ENCODE measurements around the gene MAGOHB.
A peak's percentile ranks its signal among the peaks of the same experiment; 100 is the strongest.
"Not testable (repeated sequence)": the region's sequence is repeated elsewhere in the genome, so short reads cannot be mapped to it uniquely, and the experiment has no call there.

MAGOHB gene

DNA sequence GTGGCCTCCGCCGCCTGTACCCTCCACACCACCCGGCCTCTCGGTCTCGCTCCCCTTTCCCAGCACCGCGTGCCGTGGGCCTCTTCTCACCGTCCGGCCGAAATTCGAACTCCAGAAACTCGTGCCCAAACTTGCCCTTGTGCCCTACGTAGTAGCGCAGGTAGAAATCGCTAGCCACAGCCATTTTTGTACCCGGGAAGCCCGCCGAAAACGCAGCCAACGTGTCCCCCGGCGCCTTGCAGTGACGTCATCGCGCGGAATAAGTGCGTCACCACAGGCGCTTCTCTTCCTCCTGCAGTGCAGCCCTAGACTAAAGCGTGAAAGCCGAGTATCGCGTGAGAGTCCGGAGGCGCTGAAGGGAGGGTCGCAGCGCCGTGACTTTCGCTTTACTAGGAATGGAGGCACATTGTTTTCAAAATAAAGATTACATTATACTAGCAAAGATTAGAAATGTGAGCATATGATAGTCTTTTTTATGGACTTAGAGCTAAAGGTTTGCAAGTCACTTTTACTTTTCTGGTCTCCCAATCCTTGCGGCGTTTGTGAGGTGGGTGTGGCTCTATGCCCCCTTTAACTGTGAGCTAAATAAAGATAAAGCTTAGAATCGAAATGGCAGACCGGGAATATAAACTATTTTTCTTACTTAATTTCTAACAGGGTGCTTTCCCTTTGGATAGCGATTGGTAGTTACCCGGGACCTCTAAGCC lies at the start of gene MAGOHB:
MAGOHB (minus strand) TSS at position 261 of the 707 bp plus-strand sequence; CDS start at position 184, 77 bp downstream.
- peak; percentile 94 for DNase-seq

GRCh38 chr12:10661338-10661737 lies 47.9 kb upstream of the MAGOHB start:
- DNase-seq = no peak

DNA sequence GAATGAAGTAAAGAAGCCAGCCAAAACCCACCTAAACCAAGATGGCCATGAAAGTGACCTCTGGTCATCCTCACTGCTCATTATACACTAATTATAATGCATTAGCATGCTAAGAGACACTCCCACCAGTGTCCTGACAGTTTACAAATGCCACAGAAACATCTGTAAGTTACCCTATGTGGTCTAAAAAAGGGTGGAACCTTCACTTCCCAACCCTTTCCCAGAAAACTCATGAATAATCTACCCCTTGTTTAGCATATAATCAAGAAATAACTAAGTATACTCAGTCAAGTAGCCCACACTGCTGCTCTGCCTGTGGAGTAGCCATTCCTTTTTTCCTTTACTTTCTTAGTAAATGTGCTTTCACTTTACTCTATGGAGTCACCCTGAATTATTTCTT lies 40.6 kb upstream of the MAGOHB start:
- no peak for DNase-seq

DNA sequence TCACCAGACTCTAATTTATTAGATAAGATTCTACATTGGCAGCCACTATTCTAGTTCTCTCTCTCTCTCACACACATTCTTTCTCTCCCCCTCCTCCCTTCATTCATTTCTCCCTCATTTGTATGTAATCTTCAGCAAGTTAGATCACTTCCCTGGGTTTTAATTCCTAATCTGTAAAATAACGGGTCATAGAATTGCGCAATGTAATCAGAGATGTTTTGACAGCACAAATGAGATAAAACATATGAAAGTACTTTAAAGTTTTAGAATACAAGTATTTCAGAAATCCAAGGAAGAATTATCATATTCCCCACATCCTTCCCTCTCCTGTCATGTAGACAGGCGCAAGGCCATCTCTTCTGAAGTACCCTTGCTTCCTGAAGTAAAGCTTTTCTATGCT lies 38.8 kb upstream of the MAGOHB start:
- no peak for DNase-seq

DNA sequence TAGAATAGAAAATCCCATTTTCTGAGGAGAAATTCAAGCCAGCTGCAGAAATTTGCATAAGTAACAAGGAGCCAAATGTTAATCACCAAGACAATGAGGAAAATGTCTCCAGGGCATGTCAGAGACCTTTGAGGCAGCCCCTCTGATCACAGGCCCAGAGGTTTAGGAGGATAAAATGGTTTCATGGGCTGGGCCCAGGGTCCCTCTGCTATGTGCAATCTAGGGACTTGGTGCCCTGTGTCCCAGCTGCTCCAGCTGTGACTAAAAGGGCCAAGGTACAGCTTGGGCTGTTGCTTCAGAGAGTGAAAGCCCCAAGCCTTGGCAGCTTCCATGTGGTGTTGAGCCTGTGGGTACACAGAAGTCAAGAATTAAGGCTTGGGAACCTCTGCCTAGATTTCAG lies 33.2 kb upstream of the MAGOHB start:
- DNase-seq = not testable (repeated sequence)

DNA sequence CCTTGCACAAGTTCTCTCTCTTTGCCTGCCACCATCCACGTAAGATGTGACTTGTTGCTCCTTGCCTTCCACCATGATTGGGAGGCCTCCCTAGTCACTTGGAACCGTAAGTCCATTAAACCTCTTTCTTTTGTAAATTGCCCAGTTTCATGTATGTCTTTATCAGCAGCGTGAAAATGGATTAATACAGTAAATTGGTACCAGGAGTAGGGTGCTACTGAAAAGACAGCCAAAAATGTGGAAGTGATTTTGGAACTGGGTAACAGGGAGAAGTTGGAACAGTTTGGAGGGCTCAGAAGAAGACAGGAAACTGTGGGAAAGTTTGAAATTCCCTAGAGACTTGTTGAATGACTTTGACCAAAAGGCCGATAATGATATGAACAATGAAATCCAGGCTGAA lies 32.5 kb upstream of the MAGOHB start:
- no peak for DNase-seq

DNA sequence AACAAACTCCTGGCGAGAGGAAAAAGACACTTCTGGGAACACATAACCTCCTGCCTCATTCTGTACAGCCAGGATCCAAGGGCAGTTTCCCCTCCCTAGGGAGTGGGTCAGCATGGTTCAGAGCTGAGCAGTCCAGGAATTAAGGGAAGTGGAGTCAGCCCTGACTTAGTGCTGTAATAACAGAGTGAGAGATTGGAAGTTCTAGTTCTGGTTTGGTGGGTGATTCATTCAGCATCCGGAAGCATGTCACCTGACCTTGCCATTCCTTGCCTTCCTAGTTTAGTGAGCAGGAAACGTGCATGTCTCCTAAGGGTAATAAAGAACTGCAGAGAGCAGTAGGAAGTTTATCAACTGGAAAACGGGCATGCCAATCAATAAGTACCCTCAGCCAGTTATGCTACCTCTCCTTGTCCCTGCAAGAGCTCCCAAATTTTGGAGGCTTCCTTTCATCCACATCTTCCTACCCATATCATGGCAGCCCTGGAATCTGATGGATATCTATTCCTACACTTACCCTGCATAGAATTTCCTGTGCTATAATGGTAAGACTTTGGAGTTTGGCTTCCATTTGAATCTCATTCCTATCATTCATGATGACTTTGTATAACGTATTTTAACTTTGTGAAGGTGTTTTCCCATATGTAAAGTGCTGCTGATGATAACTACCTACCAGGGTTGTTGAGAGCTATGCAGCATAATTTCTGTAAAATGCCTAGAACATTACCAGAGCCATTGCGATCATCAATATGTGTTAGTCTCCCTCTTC lies 28.5 kb upstream of the MAGOHB start:
- DNase-seq = peak; percentile 16

- no peak for DNase-seq
Measured at GRCh38 chr12:10638728-10639127, 25.3 kb upstream of the MAGOHB start.

- DNase-seq = no peak
Measured at GRCh38 chr12:10636611-10637010, 23.2 kb upstream of the MAGOHB start.

DNA sequence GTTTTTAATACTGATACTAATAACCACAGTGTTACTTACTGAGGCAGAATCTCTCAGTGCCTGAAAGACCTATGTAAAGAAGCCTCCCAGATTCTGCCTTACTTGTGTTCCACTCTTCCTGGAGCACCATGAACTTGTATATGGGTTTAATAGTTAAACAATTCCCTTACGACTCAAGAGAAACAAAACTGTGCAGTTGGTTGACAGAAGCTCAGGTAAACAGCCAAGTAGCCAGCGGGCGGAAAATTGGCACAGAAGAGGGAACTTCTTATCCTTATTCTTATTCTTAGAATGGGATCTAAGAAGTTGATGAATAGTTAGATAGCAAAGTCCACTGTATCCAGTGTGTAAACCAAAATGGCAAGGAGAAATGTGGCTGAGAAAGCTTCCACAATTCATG lies 22.7 kb upstream of the MAGOHB start:
- DNase-seq = no peak

DNA sequence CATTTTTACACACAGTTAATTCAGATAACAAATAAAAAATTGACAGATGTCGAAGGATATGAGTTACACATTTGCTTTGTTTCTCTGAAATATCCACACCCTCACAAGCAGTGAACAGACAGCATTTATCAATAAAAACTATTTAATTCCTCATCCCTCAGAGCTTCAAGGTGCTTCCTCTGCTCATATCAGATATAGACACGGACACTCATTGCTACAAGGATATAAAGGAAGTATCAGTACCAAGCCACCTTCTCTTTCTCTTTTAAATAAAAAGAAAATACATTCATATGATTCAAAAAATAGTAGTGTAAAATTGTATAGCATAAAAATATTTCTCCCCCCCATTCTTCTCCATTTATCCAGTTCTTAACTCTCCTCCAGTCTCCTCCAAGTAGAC lies 21.9 kb upstream of the MAGOHB start:
- DNase-seq = no peak

GRCh38 chr12:10634427-10634826 lies 21.0 kb upstream of the MAGOHB start:
- DNase-seq = no peak

DNA sequence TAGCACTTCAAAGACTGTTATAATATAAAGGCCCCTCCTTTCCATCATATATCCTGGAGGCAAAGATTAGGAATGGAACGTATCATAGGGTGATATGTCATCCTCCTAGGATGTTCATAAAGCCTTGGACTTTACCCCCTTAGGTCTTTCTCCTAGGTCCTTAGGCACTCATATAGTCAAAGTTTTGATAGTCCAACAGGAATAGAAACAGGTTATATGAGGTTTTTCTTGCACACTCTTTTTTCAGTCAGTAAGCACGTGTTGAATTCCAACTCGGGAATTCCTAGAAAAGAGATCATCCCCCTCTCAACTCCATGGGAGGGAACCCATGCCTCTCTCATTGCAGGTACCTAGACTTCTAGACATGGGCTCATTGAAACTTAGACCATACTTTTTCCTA lies 20.1 kb upstream of the MAGOHB start:
- DNase-seq = no peak

GRCh38 chr12:10632226-10632625 lies 18.8 kb upstream of the MAGOHB start:
- no peak for DNase-seq

DNA sequence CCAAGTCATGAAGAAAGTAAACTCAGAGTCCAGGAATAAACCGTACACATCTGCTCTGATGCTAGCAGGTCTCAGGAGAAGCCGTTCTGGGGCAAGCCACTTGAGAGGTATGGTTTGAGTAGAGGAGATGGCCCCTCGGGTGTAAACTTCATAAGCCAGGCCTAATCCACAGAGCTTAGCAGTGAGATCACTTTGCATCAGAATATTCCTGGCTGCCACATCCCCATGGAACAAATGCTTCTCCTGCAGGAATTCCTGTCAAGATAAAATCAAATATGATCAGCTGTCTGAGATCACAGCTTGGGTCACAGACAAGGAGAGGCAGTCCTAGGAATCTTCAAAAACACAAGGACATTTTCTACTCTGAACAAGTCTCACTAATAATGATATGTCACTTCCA lies 11.2 kb upstream of the MAGOHB start:
- DNase-seq = no peak

GRCh38 chr12:10623131-10623530 lies 9.7 kb upstream of the MAGOHB start:
- DNase-seq = no peak

- DNase-seq = no peak
Measured at GRCh38 chr12:10621278-10621677, 7.9 kb upstream of the MAGOHB start.

- DNase-seq = no peak
Measured at GRCh38 chr12:10620078-10620779, 6.8 kb upstream of the MAGOHB start.

DNA sequence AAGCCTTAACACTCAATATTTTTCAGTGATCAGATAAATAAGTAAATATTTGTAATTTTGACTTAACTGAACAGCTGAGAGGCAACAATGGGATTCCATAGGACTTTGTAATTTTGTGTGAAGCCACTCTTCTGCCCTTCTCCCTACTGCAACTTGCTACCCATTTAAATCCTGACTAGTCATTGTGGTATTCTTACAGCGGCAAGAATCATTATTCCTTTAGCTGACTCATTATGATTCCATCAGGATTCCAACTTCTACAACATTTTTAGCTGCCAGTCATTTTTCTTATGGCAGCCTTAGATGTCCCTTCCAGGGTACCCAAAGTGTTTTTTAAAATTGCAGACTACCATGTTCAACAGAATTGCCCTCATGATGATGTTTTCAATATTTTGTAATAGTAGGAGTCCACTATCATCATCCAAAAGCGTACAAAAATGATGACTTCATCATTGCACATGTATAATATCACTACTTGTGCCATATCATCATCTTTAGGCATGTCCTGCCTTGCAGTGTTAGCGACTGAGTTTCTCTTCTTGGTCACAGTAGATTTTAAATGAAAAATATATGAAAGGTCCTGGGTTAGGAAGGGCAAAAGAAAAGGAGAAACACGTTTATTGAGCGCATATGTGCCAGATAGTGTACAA lies 5.1 kb upstream of the MAGOHB start:
- peak; percentile 61 for DNase-seq

DNA sequence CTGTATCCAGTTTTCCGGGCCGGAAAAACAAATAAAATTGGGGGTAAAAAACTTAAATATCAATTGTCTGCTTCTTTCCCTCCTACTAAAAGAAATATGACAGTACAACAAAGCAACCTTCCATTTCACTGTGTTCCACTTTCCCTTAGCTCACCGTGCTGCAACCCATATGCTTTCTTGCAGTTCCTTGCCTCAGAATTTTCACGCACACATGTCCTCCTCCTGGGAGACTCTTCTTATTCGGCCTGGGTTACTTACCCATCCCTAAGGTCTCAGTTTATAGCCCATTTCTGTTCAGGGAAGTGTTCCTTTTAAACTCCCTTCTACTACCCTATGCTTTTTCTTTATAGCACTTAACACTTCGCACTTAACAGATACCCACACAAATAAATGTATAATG lies 4.5 kb upstream of the MAGOHB start:
- DNase-seq = no peak

DNA sequence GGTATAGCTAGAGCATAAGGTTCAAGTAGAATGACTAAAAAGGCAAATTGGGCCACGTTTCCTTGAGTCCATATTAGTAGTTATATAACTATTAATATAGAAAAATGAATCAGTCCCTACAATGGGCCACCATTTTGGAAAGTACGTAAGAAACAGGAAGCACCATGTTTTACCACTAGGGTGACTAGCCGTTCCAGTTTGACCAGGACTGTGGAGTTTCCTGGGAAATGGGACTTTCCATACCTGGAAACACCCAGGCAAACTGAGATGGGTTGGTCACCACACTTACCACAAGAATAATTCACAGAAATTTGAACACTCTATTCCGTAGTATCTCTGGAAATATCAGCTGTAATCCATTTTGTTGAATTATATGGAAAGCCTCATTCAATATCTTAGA lies 2.1 kb upstream of the MAGOHB start:
- no peak for DNase-seq

DNA sequence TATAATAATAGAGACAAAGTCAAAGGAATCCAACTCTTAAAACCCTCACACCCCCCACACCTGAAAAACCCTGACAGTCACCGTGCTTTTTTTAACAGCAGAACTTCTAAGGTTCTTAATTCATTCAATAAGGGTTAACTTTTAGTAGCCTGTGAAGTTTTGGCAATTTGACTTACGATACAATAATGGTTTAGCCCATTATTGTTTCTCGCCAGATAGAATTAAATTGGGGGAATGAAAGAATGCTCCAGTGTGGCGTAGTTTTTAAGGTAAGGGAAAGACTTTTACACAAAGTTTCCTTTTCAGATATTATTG lies 604 bp upstream of the MAGOHB start:
- DNase-seq = no peak

GRCh38 chr12:10612984-10613348 lies 443 bp downstream of the MAGOHB start:
- no peak for DNase-seq

GRCh38 chr12:10612110-10612509 lies 1.3 kb downstream of the MAGOHB start:
- no peak for DNase-seq

Measured in NCI-H226 (cell line).